H1 (cell line): ENCODE data around the gene OR10V1. TPM values are rescaled to one million over a fixed set of nuclear protein-coding genes. Genes with fewer than 3 reads are reported as not detected.

Experiments
- CTCF ChIA-PET: fragments of 300-600 bp; sonication (Branson Sonifier 250); formaldehyde crosslinking; loops from one replicate; lab custom pipeline; 2021; ENCODE audit not compliant: partially characterized antibody; lab: Charles Lee
- POLR2A ChIA-PET: fragments of 300-600 bp; sonication (Branson Sonifier 250); formaldehyde crosslinking; loops from one replicate; lab custom pipeline; 2021; ENCODE audit warnings: inconsistent platforms; ENCODE audit not compliant: partially characterized antibody; lab: Charles Lee
- DNase-seq, 2 experiments: peaks; one replicate each; pipeline versions ENCODE4 v3.0.0 to v3.0.0-alpha.2; 2010 to 2022; ENCODE audit warnings: low spot score in 2 of 2, low read depth in 1 of 2, mixed read lengths in 1 of 2
- FAIRE-seq: peaks from 2 replicates; lab custom pipeline; 2011; peaks lifted over from hg19 to GRCh38; lab: Jason Lieb, UNC
- H2AFZ ChIP-seq: 2 replicates; pipeline ENCODE4 v1.8.1; 2012; ENCODE audit warnings: low read length, inconsistent platforms
- H2AK5ac ChIP-seq: 2 replicates; pipeline ENCODE4 v1.6.1; 2013; ENCODE audit warnings: low read depth, low read length
- H2BK120ac ChIP-seq: replicated peaks from 2 replicates; pipeline ENCODE3; 2013; ENCODE audit warnings: low read depth, low read length, inconsistent platforms
- H2BK12ac ChIP-seq: 2 replicates; pipeline ENCODE4 v1.6.1; 2013; ENCODE audit warnings: low read depth, low read length
- H2BK15ac ChIP-seq: 2 replicates; pipeline ENCODE4 v1.6.1; 2013; ENCODE audit warnings: low read length
- H2BK20ac ChIP-seq: 2 replicates; pipeline ENCODE4 v1.6.1; 2013; ENCODE audit warnings: low read length
- H2BK5ac ChIP-seq: 2 replicates; pipeline ENCODE4 v1.6.1; 2013; ENCODE audit warnings: low read depth, low read length
- H3K14ac ChIP-seq: 2 replicates; pipeline ENCODE4 v1.6.1; 2013; ENCODE audit warnings: inconsistent platforms; ENCODE audit not compliant: insufficient read length
- H3K18ac ChIP-seq: 2 replicates; pipeline ENCODE4 v1.6.1; 2013; ENCODE audit warnings: low read length; ENCODE audit errors: extremely low read depth
- H3K23ac ChIP-seq: 2 replicates; pipeline ENCODE4 v1.6.1; 2013; ENCODE audit warnings: inconsistent platforms; ENCODE audit not compliant: insufficient read length
- H3K23me2 ChIP-seq: 2 replicates; pipeline ENCODE4 v1.6.1; 2013; ENCODE audit warnings: low read depth, low read length
- H3K27ac ChIP-seq: 2 replicates; pipeline ENCODE4 v1.6.1; 2011; ENCODE audit warnings: low read depth, low read length, inconsistent platforms
- H3K27me3 ChIP-seq, 4 experiments: replicated peaks in 1 of 4; 1 replicate in 1 of 4; 2 replicates in 3 of 4; pipeline versions ENCODE4 v1.6.1 to v1.8.1; 2011 to 2013; ENCODE audit warnings: low read length in 3 of 4, mild to moderate bottlenecking in 3 of 4, inconsistent platforms in 2 of 4, mixed read lengths in 2 of 4, moderate library complexity in 1 of 4; ENCODE audit not compliant: control insufficient read depth in 3 of 4, insufficient read depth in 3 of 4; ENCODE audit errors: extremely low read depth in 1 of 4
- H3K36me3 ChIP-seq, 4 experiments: 2 replicates each; pipeline versions ENCODE4 v1.6.1 to v1.8.1; 2011 to 2013; ENCODE audit warnings: mild to moderate bottlenecking in 4 of 4, low read length in 3 of 4, moderate library complexity in 2 of 4, control low read depth in 1 of 4, inconsistent platforms in 1 of 4; ENCODE audit not compliant: insufficient read depth in 4 of 4, control insufficient read depth in 2 of 4
- H3K4ac ChIP-seq: replicated peaks from 2 replicates; pipeline ENCODE3; 2013; ENCODE audit warnings: low read length, low read depth, mixed read lengths, inconsistent platforms; ENCODE audit not compliant: insufficient read length
- H3K4me1 ChIP-seq, 4 experiments: replicated peaks in 1 of 4; 1 replicate in 1 of 4; 2 replicates in 3 of 4; pipeline versions ENCODE4 v1.6.1 to v1.8.1; 2011 to 2013; ENCODE audit warnings: low read length in 3 of 4, inconsistent platforms in 2 of 4, mixed read lengths in 1 of 4; ENCODE audit not compliant: insufficient read depth in 4 of 4, control insufficient read depth in 3 of 4
- H3K4me2 ChIP-seq, 2 experiments: 2 replicates each; pipeline versions ENCODE4 v1.6.1 to v1.8.1; 2011 to 2013; ENCODE audit warnings: low read depth in 2 of 2, low read length in 2 of 2, control low read depth in 1 of 2, inconsistent platforms in 1 of 2, mild to moderate bottlenecking in 1 of 2; ENCODE audit not compliant: insufficient read depth in 1 of 2
- H3K4me3 ChIP-seq, 4 experiments: fragments of 200-600, 300-600 bp in 1 of 4; sonication (generic), shearing (Covaris generic), sonication (Bioruptor Twin) in 1 of 4; 2 replicates each; pipeline versions ENCODE4 v1.5.1 to v1.8.1; 2011 to 2016; ENCODE audit warnings: low read length in 4 of 4, low read depth in 3 of 4, control low read depth in 2 of 4, inconsistent platforms in 2 of 4, mild to moderate bottlenecking in 2 of 4, mixed read lengths in 1 of 4, moderate library complexity in 1 of 4; ENCODE audit not compliant: insufficient read depth in 2 of 4; ENCODE audit errors: extremely low read depth in 1 of 4
- H3K56ac ChIP-seq: replicated peaks from 2 replicates; pipeline ENCODE3; 2013; ENCODE audit warnings: low read depth, mild to moderate bottlenecking, mixed read lengths, low read length, inconsistent platforms; ENCODE audit not compliant: insufficient read length
- H3K79me1 ChIP-seq: 2 replicates; pipeline ENCODE4 v1.6.1; 2013; ENCODE audit warnings: low read depth, low read length, control low read depth
- H3K79me2 ChIP-seq, 2 experiments: 2 replicates each; pipeline versions ENCODE4 v1.6.1 to v1.8.1; 2012 to 2013; ENCODE audit warnings: low read length in 2 of 2, mild to moderate bottlenecking in 2 of 2, inconsistent platforms in 1 of 2; ENCODE audit not compliant: insufficient read depth in 2 of 2, control insufficient read depth in 1 of 2
- H3K9ac ChIP-seq, 4 experiments: replicated peaks in 1 of 4; 1 replicate in 1 of 4; 2 replicates in 3 of 4; pipeline versions ENCODE4 v1.6.1 to v1.8.1; 2011 to 2013; ENCODE audit warnings: low read depth in 3 of 4, low read length in 3 of 4, control low read depth in 2 of 4, mild to moderate bottlenecking in 2 of 4, moderate library complexity in 2 of 4, inconsistent platforms in 1 of 4; ENCODE audit errors: extremely low read depth in 1 of 4
- H3K9me3 ChIP-seq, 2 experiments: 2 replicates each; pipeline versions ENCODE4 v1.6.1 to v1.8.1; 2012 to 2013; ENCODE audit warnings: mild to moderate bottlenecking in 2 of 2, moderate library complexity in 2 of 2, control low read depth in 1 of 2, inconsistent platforms in 1 of 2, low read depth in 1 of 2, low read length in 1 of 2, mixed read lengths in 1 of 2; ENCODE audit not compliant: insufficient read depth in 2 of 2
- H4K20me1 ChIP-seq, 2 experiments: replicated peaks in 1 of 2; 2 replicates each; pipeline versions ENCODE3 to v1.8.1; 2011 to 2013; ENCODE audit warnings: inconsistent platforms in 2 of 2, low read length in 2 of 2, mild to moderate bottlenecking in 1 of 2; ENCODE audit not compliant: insufficient read depth in 2 of 2, control insufficient read depth in 1 of 2
- H4K5ac ChIP-seq: 2 replicates; pipeline ENCODE4 v1.6.1; 2013; ENCODE audit warnings: low read length, low read depth, mixed read lengths, inconsistent platforms; ENCODE audit not compliant: insufficient read length
- H4K8ac ChIP-seq: 2 replicates; pipeline ENCODE4 v1.8.0; 2013; ENCODE audit warnings: mild to moderate bottlenecking, moderate library complexity, low read length, inconsistent platforms; ENCODE audit not compliant: insufficient read depth; ENCODE audit errors: extremely low read depth
- H4K91ac ChIP-seq: replicated peaks from 2 replicates; pipeline ENCODE3; 2013; ENCODE audit warnings: low read length, mixed read lengths, inconsistent platforms; ENCODE audit not compliant: insufficient read length
- CBX5 ChIP-seq: fragments of 300-800, 300-1000 bp; sonication (generic); IDR thresholded peaks from 2 replicates; pipeline ENCODE4 v1.7.1; 2016; ENCODE audit warnings: antibody characterized with exemption, low read length, low read depth
- CBX8 ChIP-seq: fragments of 300-800, 300-1000 bp; sonication (generic); IDR thresholded peaks from 2 replicates; pipeline ENCODE4 v1.7.1; 2016; ENCODE audit warnings: low read depth, low read length, borderline replicate concordance
- E2F6 ChIP-seq: IDR thresholded peaks from 2 replicates; pipeline ENCODE4 v1.6.1; 2012; ENCODE audit warnings: inconsistent platforms
- FOSL1 ChIP-seq: IDR thresholded peaks from 2 replicates; pipeline ENCODE4 v1.6.1; 2011; ENCODE audit warnings: mild to moderate bottlenecking, low read depth, low read length, moderate library complexity; ENCODE audit not compliant: insufficient read depth
- MAFK ChIP-seq: IDR thresholded peaks from 2 replicates; pipeline ENCODE4 v1.6.1; 2012; ENCODE audit warnings: low read depth, mild to moderate bottlenecking, improper control_type of control experiment, low read length
- NANOG ChIP-seq: IDR thresholded peaks from 2 replicates; pipeline ENCODE4 v1.6.1; 2011; ENCODE audit warnings: low read length, low read depth, mild to moderate bottlenecking, inconsistent platforms; ENCODE audit not compliant: insufficient read depth, poor library complexity, severe bottlenecking
- RAD21 ChIP-seq, 2 experiments: IDR thresholded peaks in 1 of 2; conservative IDR thresholded peaks in 1 of 2; 2 replicates each; pipeline ENCODE4 v1.6.1; 2011; ENCODE audit warnings: low read depth in 2 of 2, low read length in 2 of 2, improper control_type of control experiment in 1 of 2, inconsistent platforms in 1 of 2, mild to moderate bottlenecking in 1 of 2, moderate library complexity in 1 of 2
- SIRT6 ChIP-seq: IDR thresholded peaks from one replicate; pipeline ENCODE4 v1.7.1; 2012; ENCODE audit warnings: low read length, inconsistent platforms
- SP2 ChIP-seq: IDR thresholded peaks from 2 replicates; pipeline ENCODE4 v1.6.1; 2012; ENCODE audit warnings: mild to moderate bottlenecking, low read length, inconsistent platforms
- TAF7 ChIP-seq: optimal IDR thresholded peaks from 2 replicates; pipeline ENCODE3; 2011; ENCODE audit warnings: low read depth, mild to moderate bottlenecking, inconsistent platforms, low read length, moderate library complexity, borderline replicate concordance
- USF2 ChIP-seq: IDR thresholded peaks from 2 replicates; pipeline ENCODE4 v1.6.1; 2011; ENCODE audit warnings: low read length, improper control_type of control experiment
- YY1 ChIP-seq: IDR thresholded peaks from 2 replicates; pipeline ENCODE4 v1.6.1; 2011; ENCODE audit warnings: low read depth, mild to moderate bottlenecking, low read length
- WGBS, 2 experiments: shearing (Covaris generic) in 1 of 2; methylation state at CpG; one replicate each; pipeline versions ENCODE4 v1.1.6 to v1.1.7; 2013 to 2015; ENCODE audit warnings: low lambda C conversion rate in 2 of 2, mixed read lengths in 2 of 2, inconsistent platforms in 1 of 2, low coverage in 1 of 2, missing lambda C conversion rate in 1 of 2; ENCODE audit not compliant: insufficient replicate concordance in 2 of 2, insufficient coverage in 1 of 2, insufficient read length in 1 of 2; ENCODE audit errors: extremely low coverage in 1 of 2, missing lambda C conversion rate in 1 of 2; 5-methylcytosine and 5-hydroxymethylcytosine counted together
- polyA plus RNA-seq, 7 experiments: library from polyadenylated mRNA; depleted of rRNA in 3 of 7; stranded (reverse) in 5 of 7; unstranded in 2 of 7; fragments of >200 nt in 5 of 7; fragments of 200-250 nt in 2 of 7; gene quantifications; 1 replicate in 5 of 7; 2 replicates in 1 of 7; 4 replicates in 1 of 7; pipeline versions ENCODE4 v1.2.1 to v1.2.3, GENCODE V29; 2011 to 2013; ENCODE audit warnings: missing spikeins in 2 of 7, mixed read lengths in 2 of 7
- total RNA-seq: library from RNA; stranded (reverse); fragmentation: NEBNext Ultra II Directional; extraction: Animal tissue kit (Norgen Biotek cat#: 25700); gene quantifications from 2 replicates; pipeline ENCODE4 v1.2.1, GENCODE V29; 2021

Gene OR10V1
- total and polyA plus RNA-seq, 2 of the 8 experiments (the other 6 are each of a cell fraction or from before 2014, with no cell fraction given), result not detected

- WGBS, 2 experiments, result 85% methylated on average over 2 of the region's 2 CpGs; no CpG with 5 or more reads in 1 of the 2 experiments
- Histone ChIP-seq H3K14ac (no peak overlapping the region), H3K56ac (no peak overlapping the region), H3K9ac (no peak overlapping the region), H2AFZ (no peak overlapping the region), H3K27me3 (no peaks in the 10 kb centered on the region), H4K8ac (no peak overlapping the region), H3K36me3 (no peaks in the 10 kb centered on the region), H2BK15ac (no peak overlapping the region), H3K23ac (no peak overlapping the region), H2AK5ac (no peak overlapping the region), H2BK12ac (no peak overlapping the region), H4K20me1 (no peaks in the 10 kb centered on the region), H3K4me2 (no peak overlapping the region), H2BK20ac (no peak overlapping the region), H2BK120ac (no peak overlapping the region), H3K18ac (no peak overlapping the region), H4K5ac (no peak overlapping the region), H3K4me3 (no peak overlapping the region), H3K79me1 (no peaks in the 10 kb centered on the region), H3K4me1 (no peaks in the 10 kb centered on the region), H3K79me2 (no peaks in the 10 kb centered on the region), H3K9me3 (no peaks in the 10 kb centered on the region), H4K91ac (no peak overlapping the region), H3K27ac (no peak overlapping the region), H3K4ac (no peak overlapping the region), H2BK5ac (no peak overlapping the region), H3K23me2 (no peaks in the 10 kb centered on the region)
- no peak for FAIRE-seq
- no peak for DNase-seq
- ChIA-PET CTCF (no interaction called here), POLR2A (no interaction called here)
- no peak for TF ChIP-seq RAD21 (IDR thresholded peaks at IDR 0.05 in 1 of 2, conservative IDR thresholded peaks at IDR 0.05 in 1 of 2; ENCODE audit: low read depth in 2 of 2, low read length in 2 of 2)
- TF ChIP-seq E2F6, result no peak
- no peak for TF ChIP-seq CBX5
- TF ChIP-seq USF2, result no peak
- no peak for TF ChIP-seq NANOG
- no peak for TF ChIP-seq CBX8
- TF ChIP-seq SP2, result no peak
- no peak for TF ChIP-seq YY1
- no peak for TF ChIP-seq TAF7
- TF ChIP-seq SIRT6, result no peak
- TF ChIP-seq FOSL1, result no peak
- no peak for TF ChIP-seq MAFK
Observed at GRCh38 chr11:59719556-59719955, 5.9 kb upstream of the OR10V1 start.
